ENCODE measurements around the gene CD274.
"Not testable (repeated sequence)": the region's sequence is repeated elsewhere in the genome, so short reads cannot be mapped to it uniquely, and the experiment has no call there.

Gene CD274

DNA sequence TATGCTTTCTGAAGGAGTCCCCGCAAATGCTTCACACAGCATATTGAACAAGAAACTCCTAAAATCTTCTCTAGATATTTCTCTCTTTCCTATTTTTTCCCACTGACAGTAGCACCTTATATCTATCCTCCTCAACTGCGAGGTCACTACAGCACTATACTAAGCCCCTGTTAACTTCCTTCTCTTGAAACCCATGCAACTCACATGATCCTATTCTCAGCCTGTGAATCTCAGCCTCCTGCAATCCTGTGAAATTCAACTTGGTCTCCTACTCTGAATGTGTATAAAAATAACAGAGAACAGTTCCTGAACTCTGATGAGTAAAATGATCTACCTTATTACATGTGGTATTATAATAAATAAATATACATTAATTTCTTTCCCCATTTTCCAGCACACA lies 6.5 kb upstream of the CD274 start:
- DNase-seq (ENCODE audit: low read depth in 1 of 2, low spot score in 1 of 2) = no peak
- TF ChIP-seq, protein P1, sequence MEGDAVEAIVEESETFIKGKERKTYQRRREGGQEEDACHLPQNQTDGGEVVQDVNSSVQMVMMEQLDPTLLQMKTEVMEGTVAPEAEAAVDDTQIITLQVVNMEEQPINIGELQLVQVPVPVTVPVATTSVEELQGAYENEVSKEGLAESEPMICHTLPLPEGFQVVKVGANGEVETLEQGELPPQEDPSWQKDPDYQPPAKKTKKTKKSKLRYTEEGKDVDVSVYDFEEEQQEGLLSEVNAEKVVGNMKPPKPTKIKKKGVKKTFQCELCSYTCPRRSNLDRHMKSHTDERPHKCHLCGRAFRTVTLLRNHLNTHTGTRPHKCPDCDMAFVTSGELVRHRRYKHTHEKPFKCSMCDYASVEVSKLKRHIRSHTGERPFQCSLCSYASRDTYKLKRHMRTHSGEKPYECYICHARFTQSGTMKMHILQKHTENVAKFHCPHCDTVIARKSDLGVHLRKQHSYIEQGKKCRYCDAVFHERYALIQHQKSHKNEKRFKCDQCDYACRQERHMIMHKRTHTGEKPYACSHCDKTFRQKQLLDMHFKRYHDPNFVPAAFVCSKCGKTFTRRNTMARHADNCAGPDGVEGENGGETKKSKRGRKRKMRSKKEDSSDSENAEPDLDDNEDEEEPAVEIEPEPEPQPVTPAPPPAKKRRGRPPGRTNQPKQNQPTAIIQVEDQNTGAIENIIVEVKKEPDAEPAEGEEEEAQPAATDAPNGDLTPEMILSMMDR (IDR thresholded peaks at IDR 0.05; ENCODE audit: insufficient read depth, low read length) = no peak
- TF ChIP-seq GABPA (IDR thresholded peaks at IDR 0.05; ENCODE audit: low read depth) = no peak
- TF ChIP-seq, protein P2, sequence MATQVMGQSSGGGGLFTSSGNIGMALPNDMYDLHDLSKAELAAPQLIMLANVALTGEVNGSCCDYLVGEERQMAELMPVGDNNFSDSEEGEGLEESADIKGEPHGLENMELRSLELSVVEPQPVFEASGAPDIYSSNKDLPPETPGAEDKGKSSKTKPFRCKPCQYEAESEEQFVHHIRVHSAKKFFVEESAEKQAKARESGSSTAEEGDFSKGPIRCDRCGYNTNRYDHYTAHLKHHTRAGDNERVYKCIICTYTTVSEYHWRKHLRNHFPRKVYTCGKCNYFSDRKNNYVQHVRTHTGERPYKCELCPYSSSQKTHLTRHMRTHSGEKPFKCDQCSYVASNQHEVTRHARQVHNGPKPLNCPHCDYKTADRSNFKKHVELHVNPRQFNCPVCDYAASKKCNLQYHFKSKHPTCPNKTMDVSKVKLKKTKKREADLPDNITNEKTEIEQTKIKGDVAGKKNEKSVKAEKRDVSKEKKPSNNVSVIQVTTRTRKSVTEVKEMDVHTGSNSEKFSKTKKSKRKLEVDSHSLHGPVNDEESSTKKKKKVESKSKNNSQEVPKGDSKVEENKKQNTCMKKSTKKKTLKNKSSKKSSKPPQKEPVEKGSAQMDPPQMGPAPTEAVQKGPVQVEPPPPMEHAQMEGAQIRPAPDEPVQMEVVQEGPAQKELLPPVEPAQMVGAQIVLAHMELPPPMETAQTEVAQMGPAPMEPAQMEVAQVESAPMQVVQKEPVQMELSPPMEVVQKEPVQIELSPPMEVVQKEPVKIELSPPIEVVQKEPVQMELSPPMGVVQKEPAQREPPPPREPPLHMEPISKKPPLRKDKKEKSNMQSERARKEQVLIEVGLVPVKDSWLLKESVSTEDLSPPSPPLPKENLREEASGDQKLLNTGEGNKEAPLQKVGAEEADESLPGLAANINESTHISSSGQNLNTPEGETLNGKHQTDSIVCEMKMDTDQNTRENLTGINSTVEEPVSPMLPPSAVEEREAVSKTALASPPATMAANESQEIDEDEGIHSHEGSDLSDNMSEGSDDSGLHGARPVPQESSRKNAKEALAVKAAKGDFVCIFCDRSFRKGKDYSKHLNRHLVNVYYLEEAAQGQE (IDR thresholded peaks at IDR 0.05; ENCODE audit: insufficient replicate concordance, low read depth) = no peak
- TF ChIP-seq SPI1 (IDR thresholded peaks at IDR 0.05; ENCODE audit: borderline replicate concordance, low read depth) = no peak
- no peak for TF ChIP-seq POLR2AphosphoS5 (IDR thresholded peaks at IDR 0.05; ENCODE audit: low read depth)
- Histone ChIP-seq H3K27ac (replicated peaks) (no peak overlapping the region), H3K4me3 (replicated peaks; ENCODE audit: insufficient read depth, low read length) (no peak overlapping the region), H3K27me3 (ENCODE audit: insufficient read depth, poor library complexity, severe bottlenecking) (no peaks in the 10 kb centered on the region)

DNA sequence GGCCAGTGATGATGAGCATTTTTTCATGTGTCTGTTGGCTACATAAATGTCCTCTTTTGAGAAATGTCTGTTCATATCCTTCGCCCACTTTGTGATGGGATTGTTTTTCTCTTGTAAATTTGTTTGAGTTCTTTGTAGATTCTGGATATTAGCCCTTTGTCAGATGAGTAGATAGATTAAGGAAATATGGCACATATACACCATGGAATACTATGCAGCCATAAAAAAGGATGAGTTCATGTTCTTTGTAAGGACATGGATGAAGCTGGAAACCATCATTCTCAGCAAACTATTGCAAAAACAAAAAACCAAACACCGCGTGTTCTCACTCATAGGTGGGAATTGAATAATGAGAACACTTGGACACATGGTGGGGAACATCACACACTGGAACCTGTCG lies 5.2 kb upstream of the CD274 start:
- not testable (repeated sequence) for H3K27ac ChIP-seq (replicated peaks); H3K4me3 ChIP-seq (replicated peaks; ENCODE audit: insufficient read depth, low read length); DNase-seq (ENCODE audit: low read depth in 1 of 2, low spot score in 1 of 2); H3K27me3 ChIP-seq (ENCODE audit: insufficient read depth, poor library complexity, severe bottlenecking)

DNA sequence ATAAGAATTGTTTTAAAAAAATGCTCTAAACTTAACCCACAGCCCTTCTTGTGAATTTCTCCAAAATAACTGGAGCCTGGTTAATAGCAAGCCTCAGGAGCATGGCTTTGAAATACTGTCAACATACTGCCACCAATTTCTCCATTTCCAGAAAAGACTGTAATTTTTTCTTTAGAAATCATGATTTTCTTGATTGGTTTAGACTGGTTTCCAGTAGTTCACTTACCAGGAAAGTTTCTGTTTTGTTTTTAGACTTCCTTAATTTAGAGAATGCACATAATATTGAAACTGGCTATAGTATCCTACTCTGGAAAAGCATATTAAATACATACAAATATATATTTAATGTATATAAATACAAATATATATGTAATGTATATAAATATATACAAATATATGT lies 4.5 kb upstream of the CD274 start:
- no peak for TF ChIP-seq GABPA (IDR thresholded peaks at IDR 0.05; ENCODE audit: low read depth)
- TF ChIP-seq, protein P1 (IDR thresholded peaks at IDR 0.05; ENCODE audit: insufficient read depth, low read length) = no peak
- no peak for TF ChIP-seq SPI1 (IDR thresholded peaks at IDR 0.05; ENCODE audit: borderline replicate concordance, low read depth)
- TF ChIP-seq, protein P2 (IDR thresholded peaks at IDR 0.05; ENCODE audit: insufficient replicate concordance, low read depth) = no peak
- no peak for TF ChIP-seq POLR2AphosphoS5 (IDR thresholded peaks at IDR 0.05; ENCODE audit: low read depth)
- no peak overlapping the region for H3K27ac ChIP-seq (replicated peaks)
- H3K27me3 ChIP-seq (ENCODE audit: insufficient read depth, poor library complexity, severe bottlenecking) = no peaks in the 10 kb centered on the region
- no peak overlapping the region for H3K4me3 ChIP-seq (replicated peaks; ENCODE audit: insufficient read depth, low read length)
- DNase-seq (ENCODE audit: low read depth in 1 of 2, low spot score in 1 of 2) = no peak

DNA sequence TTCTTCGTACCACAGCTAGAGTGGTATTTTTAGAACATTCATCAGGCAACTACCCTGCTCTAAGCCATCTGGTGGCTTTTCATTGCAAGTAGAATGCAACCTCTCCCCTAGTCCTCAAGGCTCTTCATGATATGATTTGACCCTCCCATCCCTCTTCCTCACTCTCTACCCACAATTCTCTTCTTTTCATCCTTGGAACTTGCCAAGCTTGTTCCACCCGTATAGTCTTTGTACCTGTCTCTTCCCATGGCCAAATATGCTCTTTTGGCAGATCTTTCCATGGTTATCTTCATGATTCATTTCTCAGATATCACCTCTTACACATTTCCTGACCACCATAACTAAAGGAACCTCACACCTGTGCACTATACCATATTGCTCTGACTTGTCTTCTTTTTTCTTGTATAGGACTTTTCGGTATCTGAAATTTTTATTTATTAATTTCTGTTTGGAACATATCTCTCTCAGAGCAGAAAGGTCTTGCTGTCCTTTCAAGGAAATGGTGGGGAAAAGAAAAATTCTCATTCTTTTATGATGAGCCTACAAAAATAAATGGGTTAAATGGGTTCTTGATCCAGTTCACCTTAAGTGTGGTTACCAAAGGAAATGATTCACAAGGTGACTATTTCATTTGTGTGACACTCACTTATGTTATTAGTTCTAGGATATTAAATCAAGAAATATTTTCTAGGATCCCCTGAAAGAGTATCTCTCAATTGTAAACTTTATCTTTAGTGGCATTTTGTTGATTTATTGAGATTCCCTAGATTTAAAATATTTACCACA lies 3.7 kb upstream of the CD274 start:
- DNase-seq (ENCODE audit: low read depth in 1 of 2, low spot score in 1 of 2) = no peak
- Histone ChIP-seq H3K27me3 (ENCODE audit: insufficient read depth, poor library complexity, severe bottlenecking) (no peaks in the 10 kb centered on the region), H3K4me3 (replicated peaks; ENCODE audit: insufficient read depth, low read length) (no peak overlapping the region), H3K27ac (replicated peaks) (no peak overlapping the region)
- TF ChIP-seq SPI1 (IDR thresholded peaks at IDR 0.05; ENCODE audit: borderline replicate concordance, low read depth) (no peak), GABPA (IDR thresholded peaks at IDR 0.05; ENCODE audit: low read depth) (no peak)
- TF ChIP-seq, protein P2 (IDR thresholded peaks at IDR 0.05; ENCODE audit: insufficient replicate concordance, low read depth) = no peak

Data from HL-60 (cell line).